ENCODE data around the gene ZC3H18. TPM values are rescaled to one million over a fixed set of nuclear protein-coding genes. Genes with fewer than 3 reads are reported as not detected.

The ZC3H18 gene
- total RNA-seq, 1 experiment from 2014 or later, result 11.8 TPM

DNA sequence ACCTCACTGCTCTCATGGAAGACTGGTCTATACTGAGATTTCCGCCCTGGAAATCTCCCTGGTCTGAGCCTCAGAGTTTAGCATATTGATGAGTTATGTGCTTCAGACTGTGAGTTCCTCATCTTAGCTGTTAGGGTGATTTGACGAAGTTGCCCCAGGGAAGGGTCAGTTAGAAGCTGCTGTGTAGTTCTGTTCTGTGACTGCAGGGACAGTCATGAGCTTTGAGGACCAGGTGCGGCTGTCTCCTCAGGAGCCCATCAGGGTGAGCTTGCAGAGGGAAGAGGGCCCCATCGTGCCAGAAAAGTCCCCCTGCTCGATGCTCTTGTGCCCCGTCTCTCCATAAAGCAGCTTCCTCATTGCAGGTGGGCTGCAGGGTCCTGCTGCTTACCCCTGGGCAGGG is 39.9 kb downstream of the ZC3H18 start:
- DNase-seq (no peak), ATAC-seq (no peak)
- ChIA-PET POLR2A (ENCODE audit: unreplicated experiment) (no interaction called here), CTCF (no interaction called here)
- H3K27ac ChIP-seq (ENCODE audit: low read length), result no peak overlapping the region
- H3F3A ChIP-seq (ENCODE audit: low read length, unreplicated experiment), result no peaks in the 10 kb centered on the region
- H3K27me3 ChIP-seq (ENCODE audit: low read length), result no peaks in the 10 kb centered on the region
- no peaks in the 10 kb centered on the region for H4K20me1 ChIP-seq (ENCODE audit: low read length)
- H3K79me2 ChIP-seq (ENCODE audit: low read length), result no peaks in the 10 kb centered on the region
- no peak overlapping the region for H2AFZ ChIP-seq (ENCODE audit: low read length)
- H3K9me3 ChIP-seq (ENCODE audit: low read length), result no peaks in the 10 kb centered on the region
- no peak overlapping the region for H3K4me2 ChIP-seq (ENCODE audit: low read length)
- peaks cover 7% of the 10 kb centered on the region; the same call in 1 of the 2 replicates for H3K36me3 ChIP-seq (ENCODE audit: low read depth, low read length)
- intact Hi-C loops (cut with micrococcal nuclease), result no loop called here
- no peaks in the 10 kb centered on the region for H3K9me2 ChIP-seq (replicated peaks; ENCODE audit: low read length)
- H3K4me1 ChIP-seq (ENCODE audit: insufficient read depth, low read length), result no peaks in the 10 kb centered on the region
- no peak overlapping the region for H3K9ac ChIP-seq (ENCODE audit: low read length)
- H3K4me3 ChIP-seq (ENCODE audit: low read length), result no peak overlapping the region
- no TSS peak for BruUV-seq (replicated peaks)
- TF ChIP-seq EZH2phosphoT487 (IDR thresholded peaks at IDR 0.05; ENCODE audit: borderline replicate concordance, low read length) (no peak), EZH2 (IDR thresholded peaks at IDR 0.05; ENCODE audit: low read length, unreplicated experiment) (no peak)
- TF ChIP-seq, protein P1, sequence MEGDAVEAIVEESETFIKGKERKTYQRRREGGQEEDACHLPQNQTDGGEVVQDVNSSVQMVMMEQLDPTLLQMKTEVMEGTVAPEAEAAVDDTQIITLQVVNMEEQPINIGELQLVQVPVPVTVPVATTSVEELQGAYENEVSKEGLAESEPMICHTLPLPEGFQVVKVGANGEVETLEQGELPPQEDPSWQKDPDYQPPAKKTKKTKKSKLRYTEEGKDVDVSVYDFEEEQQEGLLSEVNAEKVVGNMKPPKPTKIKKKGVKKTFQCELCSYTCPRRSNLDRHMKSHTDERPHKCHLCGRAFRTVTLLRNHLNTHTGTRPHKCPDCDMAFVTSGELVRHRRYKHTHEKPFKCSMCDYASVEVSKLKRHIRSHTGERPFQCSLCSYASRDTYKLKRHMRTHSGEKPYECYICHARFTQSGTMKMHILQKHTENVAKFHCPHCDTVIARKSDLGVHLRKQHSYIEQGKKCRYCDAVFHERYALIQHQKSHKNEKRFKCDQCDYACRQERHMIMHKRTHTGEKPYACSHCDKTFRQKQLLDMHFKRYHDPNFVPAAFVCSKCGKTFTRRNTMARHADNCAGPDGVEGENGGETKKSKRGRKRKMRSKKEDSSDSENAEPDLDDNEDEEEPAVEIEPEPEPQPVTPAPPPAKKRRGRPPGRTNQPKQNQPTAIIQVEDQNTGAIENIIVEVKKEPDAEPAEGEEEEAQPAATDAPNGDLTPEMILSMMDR (conservative IDR thresholded peaks at IDR 0.05; ENCODE audit: low read depth, low read length), result peak; percentile 20; the same call in 1 of the 2 replicates

DNA sequence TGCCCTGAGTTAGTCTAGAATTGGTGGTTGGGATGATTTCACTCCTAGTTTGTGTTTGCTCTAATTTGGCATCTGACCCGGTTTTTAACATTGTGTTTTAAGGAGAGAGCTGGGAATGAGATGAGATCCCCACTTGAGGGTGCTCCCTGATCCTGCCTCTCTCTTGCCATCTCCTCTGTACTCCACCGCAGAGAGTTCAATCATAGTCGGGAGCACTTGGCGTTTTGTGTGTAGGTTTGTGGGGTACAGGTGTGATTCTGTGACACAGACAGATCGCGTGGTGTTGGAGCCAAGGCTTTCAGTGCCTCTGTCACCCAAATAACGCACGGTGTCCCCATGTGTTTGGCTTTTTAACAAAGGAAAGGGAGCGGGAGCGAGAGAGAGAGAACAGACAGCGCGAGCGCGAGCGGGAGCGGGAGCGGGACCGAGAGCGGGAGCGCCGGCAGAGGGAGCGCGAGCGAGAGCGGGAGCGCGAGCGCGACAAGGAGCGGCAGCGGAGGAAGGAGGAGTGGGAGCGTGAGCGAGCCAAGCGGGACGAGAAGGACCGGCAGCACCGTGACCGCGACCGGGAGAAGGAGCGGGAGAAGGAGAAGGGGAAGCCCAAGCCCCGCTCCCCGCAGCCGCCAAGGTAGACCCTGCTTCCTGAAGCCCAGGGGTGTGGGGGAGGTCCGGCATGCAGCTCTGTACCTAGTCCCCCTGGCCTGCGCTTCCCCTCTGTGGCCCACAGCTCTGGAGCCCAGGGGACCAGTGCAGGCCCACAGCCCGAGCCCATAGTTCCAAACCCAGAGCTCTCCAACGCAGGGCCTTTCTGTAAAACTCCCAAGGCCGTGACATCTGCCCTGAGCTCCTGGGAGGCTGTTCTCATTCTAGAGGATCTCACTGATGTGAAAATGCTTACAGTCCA is 41.0 kb downstream of the ZC3H18 start:
- no peaks in the 10 kb centered on the region for H3K9me3 ChIP-seq (ENCODE audit: low read length)
- H3K36me3 ChIP-seq (ENCODE audit: low read depth, low read length), result peaks cover 7% of the 10 kb centered on the region; the same call in 1 of the 2 replicates
- H3K27ac ChIP-seq (ENCODE audit: low read length), result no peak overlapping the region
- CTCF ChIA-PET, result no interaction called here
- TF ChIP-seq EZH2phosphoT487 (IDR thresholded peaks at IDR 0.05; ENCODE audit: borderline replicate concordance, low read length), result no peak
- TF ChIP-seq EZH2 (IDR thresholded peaks at IDR 0.05; ENCODE audit: low read length, unreplicated experiment), result no peak
- TF ChIP-seq, protein P1 (conservative IDR thresholded peaks at IDR 0.05; ENCODE audit: low read depth, low read length), result no peak
- no peaks in the 10 kb centered on the region for H3K79me2 ChIP-seq (ENCODE audit: low read length)
- H3K4me3 ChIP-seq (ENCODE audit: low read length), result no peak overlapping the region
- DNase-seq, result no peak
- BruUV-seq (replicated peaks), result no TSS peak
- no peaks in the 10 kb centered on the region for H3K4me1 ChIP-seq (ENCODE audit: insufficient read depth, low read length)
- no peak overlapping the region for H3K9ac ChIP-seq (ENCODE audit: low read length)
- intact Hi-C loops (cut with micrococcal nuclease), result no loop called here
- no peak overlapping the region for H3K4me2 ChIP-seq (ENCODE audit: low read length)
- H3K27me3 ChIP-seq (ENCODE audit: low read length), result no peaks in the 10 kb centered on the region
- no peak overlapping the region for H2AFZ ChIP-seq (ENCODE audit: low read length)
- H3K9me2 ChIP-seq (replicated peaks; ENCODE audit: low read length), result no peaks in the 10 kb centered on the region
- no peaks in the 10 kb centered on the region for H4K20me1 ChIP-seq (ENCODE audit: low read length)
- POLR2A ChIA-PET (ENCODE audit: unreplicated experiment), result no interaction called here
- no peaks in the 10 kb centered on the region for H3F3A ChIP-seq (ENCODE audit: low read length, unreplicated experiment)
- ATAC-seq, result no peak

DNA sequence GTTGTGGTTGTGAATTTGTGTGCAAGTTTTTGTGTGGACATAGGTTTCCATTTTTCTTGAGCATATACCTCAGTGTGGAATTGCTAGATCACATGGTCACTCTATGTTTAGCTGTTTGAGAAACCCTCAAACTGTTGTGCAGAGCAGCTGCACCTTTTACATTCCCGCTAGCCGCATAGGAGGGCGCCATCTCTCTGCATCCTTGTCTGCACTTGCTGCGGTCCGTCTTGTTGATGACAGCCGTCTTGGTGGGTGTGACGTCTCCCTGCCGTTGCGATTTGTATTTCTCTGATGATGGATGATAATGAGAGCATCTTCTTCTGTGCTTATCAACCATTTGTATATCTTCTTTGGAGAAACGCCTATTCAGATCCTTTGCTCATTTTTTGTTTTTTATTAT is 43.1 kb downstream of the ZC3H18 start:
- Histone ChIP-seq H4K20me1 (ENCODE audit: low read length) (no peaks in the 10 kb centered on the region), H3K9ac (ENCODE audit: low read length) (no peak overlapping the region), H3F3A (ENCODE audit: low read length, unreplicated experiment) (no peaks in the 10 kb centered on the region), H3K36me3 (ENCODE audit: low read depth, low read length) (peaks cover 7% of the 10 kb centered on the region; the same call in 1 of the 2 replicates), H3K4me3 (ENCODE audit: low read length) (no peak overlapping the region), H2AFZ (ENCODE audit: low read length) (no peak overlapping the region), H3K9me3 (ENCODE audit: low read length) (no peaks in the 10 kb centered on the region), H3K4me2 (ENCODE audit: low read length) (no peak overlapping the region), H3K27ac (ENCODE audit: low read length) (no peak overlapping the region), H3K9me2 (replicated peaks; ENCODE audit: low read length) (no peaks in the 10 kb centered on the region), H3K4me1 (ENCODE audit: insufficient read depth, low read length) (no peaks in the 10 kb centered on the region), H3K79me2 (ENCODE audit: low read length) (no peaks in the 10 kb centered on the region), H3K27me3 (ENCODE audit: low read length) (no peaks in the 10 kb centered on the region)
- no peak for TF ChIP-seq EZH2phosphoT487 (IDR thresholded peaks at IDR 0.05; ENCODE audit: borderline replicate concordance, low read length)
- TF ChIP-seq EZH2 (IDR thresholded peaks at IDR 0.05; ENCODE audit: low read length, unreplicated experiment), result no peak
- TF ChIP-seq, protein P1 (conservative IDR thresholded peaks at IDR 0.05; ENCODE audit: low read depth, low read length), result no peak
- POLR2A ChIA-PET (ENCODE audit: unreplicated experiment), result no interaction called here
- intact Hi-C loops (cut with micrococcal nuclease), result no loop called here
- no TSS peak for BruUV-seq (replicated peaks)
- DNase-seq (no peak), ATAC-seq (no peak)
- CTCF ChIA-PET, result no interaction called here
